GM10266 (cell line): Measurements from ENCODE around the gene ITPRID2.

Source experiments
- DNase-seq: peaks from one replicate; pipeline ENCODE4 v3.0.0; 2012; ENCODE audit errors: extremely low spot score
- TF ChIP-seq, protein P1 (sequence below): IDR thresholded peaks from 2 replicates; pipeline ENCODE4 v1.5.1; 2012; ENCODE audit warnings: mild to moderate bottlenecking, low read depth; ENCODE audit not compliant: control insufficient read depth, insufficient read depth; ENCODE audit errors: missing control alignments

ITPRID2 gene

DNA sequence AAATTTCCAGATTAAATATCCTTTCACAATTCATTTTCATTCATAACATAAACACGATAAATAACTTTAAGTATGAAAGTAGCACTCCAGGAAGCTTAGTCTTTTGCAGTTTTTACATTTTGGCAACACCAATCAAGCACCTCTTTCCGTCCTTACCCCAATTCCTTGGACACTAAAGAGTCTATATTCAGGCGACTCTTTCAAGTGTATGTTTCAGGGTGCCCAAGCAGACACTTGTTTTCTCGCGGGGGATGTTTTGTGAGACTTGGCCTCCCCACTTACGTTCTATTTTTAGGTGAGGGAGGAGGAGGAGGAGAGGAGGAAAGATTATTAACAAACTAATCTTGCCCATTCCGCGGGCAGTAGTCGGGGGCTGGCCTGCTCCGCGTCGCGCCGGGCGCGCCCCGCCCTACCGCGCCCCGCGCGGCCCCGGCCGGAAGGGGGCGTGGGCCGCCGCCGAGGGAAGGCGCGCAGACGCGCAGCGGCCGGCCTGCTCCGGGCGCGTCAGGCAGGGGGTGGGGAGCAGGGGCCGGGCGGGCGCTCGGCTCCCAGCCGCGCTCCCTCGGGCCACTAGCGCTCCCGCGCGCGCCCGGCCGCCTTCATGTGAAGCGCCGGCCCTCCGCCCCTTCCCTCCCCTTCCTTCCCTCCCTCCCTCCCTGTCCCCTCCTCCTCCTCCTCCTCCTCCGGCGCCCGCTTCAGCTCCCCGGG, at the start of gene ITPRID2:
TSS of gene ITPRID2 (plus strand) at position 473 of the 708 bp plus-strand sequence. CDS start 337 bp downstream, outside the sequence.
- DNase-seq: peak; percentile 96
- TF ChIP-seq, protein P1, sequence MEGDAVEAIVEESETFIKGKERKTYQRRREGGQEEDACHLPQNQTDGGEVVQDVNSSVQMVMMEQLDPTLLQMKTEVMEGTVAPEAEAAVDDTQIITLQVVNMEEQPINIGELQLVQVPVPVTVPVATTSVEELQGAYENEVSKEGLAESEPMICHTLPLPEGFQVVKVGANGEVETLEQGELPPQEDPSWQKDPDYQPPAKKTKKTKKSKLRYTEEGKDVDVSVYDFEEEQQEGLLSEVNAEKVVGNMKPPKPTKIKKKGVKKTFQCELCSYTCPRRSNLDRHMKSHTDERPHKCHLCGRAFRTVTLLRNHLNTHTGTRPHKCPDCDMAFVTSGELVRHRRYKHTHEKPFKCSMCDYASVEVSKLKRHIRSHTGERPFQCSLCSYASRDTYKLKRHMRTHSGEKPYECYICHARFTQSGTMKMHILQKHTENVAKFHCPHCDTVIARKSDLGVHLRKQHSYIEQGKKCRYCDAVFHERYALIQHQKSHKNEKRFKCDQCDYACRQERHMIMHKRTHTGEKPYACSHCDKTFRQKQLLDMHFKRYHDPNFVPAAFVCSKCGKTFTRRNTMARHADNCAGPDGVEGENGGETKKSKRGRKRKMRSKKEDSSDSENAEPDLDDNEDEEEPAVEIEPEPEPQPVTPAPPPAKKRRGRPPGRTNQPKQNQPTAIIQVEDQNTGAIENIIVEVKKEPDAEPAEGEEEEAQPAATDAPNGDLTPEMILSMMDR: peak; percentile 46

DNA sequence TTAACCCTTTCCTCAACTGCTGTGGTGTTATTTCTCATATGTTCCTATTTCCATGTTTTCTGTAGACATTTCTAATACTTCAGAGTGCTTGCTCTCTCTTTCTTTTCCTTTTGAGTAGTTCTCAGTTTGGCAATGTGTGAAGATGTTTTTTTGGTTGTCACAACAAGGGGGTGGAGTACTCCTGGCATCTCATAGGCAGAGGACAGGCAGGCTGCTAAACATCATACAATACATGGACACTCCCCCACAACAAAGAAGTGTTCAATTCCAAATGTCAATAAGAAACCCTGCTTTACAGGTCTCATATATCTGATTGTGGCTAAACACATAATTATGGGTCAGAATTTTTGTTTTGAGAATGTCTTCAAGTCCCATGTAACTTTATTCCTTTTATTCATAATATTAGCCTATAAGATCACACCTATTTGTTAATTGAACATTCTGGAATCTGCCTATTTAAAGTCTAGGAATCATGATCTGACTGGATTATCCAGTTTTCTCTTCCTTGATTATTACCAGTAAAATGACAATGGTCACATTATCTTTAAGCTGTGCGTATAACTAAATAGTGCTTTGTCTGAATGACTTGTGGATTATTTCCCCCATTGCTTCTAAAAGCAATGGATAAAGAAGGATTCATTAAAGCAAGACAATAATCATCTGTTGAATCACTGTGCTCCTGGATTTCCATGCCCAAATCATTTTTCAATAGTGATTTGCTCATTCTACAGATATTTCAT, 46.8 kb upstream of the ITPRID2 start:
- TF ChIP-seq, protein P1: no peak
- DNase-seq: no peak

DNA sequence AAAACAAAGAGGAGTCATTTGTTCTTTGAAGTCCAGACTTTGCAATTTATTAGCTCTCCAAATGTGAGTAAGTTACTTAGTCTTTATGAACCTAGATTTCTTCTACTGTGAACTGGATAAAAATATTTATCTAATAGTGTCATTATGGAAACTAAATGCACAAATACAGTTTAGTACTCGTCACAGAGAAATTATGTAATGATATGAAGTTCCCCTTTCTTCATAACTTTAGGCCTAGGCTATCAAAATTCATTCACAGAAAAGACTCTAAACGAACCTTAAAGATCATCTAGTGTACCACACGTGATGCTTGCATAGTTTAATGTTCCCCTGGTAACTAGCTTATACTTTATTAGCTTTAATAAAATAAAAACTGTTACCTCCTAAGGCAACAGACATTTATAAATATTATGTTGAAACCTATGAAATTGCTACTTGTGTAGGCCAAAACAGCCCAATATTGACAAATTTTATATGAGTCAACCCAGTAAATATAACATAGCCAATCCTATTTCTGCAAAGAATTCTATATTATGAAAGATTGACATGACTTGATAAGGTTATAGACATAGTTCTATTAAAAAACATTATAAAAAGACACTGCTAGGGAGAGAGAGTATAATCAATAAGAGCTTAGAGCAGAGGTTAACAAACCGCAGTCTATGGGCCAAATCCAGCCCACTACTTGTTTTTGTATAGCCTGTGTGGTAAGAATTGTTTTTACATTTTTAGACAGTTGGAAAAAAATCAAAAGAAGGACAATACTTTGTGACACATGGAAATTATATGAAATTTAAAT, 44.9 kb upstream of the ITPRID2 start:
- no peak for DNase-seq
- TF ChIP-seq, protein P1: no peak

DNA sequence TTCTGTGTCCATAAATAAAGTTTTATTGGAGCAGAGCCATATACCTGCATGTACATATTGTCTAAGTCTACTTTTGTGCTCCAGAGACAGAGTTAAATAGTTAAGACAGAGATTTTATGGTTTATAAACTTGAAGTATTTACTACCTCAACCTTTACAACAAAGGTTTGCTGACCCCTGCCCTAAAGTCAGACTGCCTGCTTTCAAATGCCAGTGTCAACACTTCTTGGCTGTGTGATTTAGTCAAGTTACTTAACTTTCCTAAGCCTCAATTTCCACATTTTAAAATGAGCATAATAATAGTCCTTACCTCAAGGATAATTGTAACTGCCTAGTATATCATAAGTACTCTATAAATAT, 44.4 kb upstream of the ITPRID2 start:
- DNase-seq: no peak
- TF ChIP-seq, protein P1: no peak

DNA sequence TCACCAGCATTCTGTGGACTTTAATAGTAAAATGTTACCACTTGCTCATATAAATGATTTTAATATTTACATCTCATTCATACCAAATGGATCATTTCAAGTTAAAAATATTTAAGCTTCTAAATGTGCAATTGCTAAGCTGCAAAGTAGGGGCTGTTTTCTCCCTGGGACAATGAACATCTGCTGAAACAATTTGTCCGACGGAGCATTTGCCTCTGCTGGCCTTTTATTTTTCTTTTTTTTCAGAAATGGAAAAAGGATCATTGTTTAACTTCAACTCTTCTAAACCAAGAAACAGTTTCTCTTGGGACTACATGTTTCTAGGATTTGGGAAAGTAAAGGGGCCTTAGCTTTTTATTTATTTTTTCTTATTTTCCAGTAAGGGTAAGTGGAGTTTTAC, 43.8 kb upstream of the ITPRID2 start:
- no peak for DNase-seq
- TF ChIP-seq, protein P1: no peak

DNA sequence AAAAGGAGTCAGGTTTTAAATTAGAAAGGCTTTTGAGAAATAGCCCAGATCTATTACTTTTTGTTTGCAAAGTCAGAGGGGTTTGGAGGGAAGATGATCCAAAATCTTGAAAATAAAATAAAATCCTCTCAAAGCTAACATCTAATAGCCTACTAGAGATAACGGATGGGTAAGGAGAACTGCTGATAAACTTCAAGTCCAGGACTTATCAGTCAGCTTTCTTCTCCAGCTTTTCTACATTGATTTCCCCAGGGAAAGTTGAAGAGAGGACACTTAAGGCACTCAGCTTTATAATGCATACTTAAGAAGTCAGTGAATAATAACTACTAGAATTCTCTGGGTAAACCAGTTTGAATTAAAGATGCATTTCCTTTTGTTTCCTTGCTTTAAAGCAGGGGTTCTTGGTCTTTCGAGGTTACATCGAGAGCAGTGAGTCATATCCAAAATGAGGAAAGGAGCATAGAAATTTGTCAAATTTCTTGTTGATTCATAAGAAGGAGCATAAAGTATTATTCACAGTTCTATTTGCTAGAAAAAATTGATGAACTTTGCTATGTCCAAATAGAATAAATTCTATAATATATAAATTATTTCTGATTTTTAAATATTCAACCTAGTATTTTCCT, 43.2 kb upstream of the ITPRID2 start:
- DNase-seq: no peak
- TF ChIP-seq, protein P1: no peak
